NCI-H1092 (cell line): ENCODE data around the gene MYH11.
"Not testable (repeated sequence)": the region's sequence is repeated elsewhere in the genome, so short reads cannot be mapped to it uniquely, and the experiment has no call there.

Experiments
- DNase-seq: peaks from one replicate; lab custom pipeline; 2025; lab: John Stamatoyannopoulos, UW

MYH11 gene

DNA sequence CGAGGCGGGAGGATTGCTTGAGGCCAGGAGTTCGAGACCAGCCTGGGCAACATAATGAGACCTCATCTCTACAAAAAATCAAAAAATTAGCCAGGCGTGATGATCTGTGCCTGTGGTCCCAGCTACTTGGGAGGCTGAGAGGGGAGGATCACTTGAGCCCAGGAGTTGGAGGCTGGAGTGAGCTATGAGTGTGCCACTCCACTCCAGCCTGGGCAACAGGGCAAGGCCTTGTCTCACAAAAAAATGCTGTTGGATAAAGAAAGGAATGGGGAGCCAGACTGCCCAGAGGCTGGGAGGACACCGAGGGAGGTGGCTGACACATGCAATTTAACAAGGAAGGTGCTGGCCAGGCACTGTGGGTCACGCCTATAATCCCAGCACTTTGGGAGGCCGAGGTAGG, 47.5 kb downstream of the MYH11 start:
- DNase-seq = not testable (repeated sequence)

GRCh38 chr16:15808071-15808470, 48.8 kb downstream of the MYH11 start:
- DNase-seq = no peak

DNA sequence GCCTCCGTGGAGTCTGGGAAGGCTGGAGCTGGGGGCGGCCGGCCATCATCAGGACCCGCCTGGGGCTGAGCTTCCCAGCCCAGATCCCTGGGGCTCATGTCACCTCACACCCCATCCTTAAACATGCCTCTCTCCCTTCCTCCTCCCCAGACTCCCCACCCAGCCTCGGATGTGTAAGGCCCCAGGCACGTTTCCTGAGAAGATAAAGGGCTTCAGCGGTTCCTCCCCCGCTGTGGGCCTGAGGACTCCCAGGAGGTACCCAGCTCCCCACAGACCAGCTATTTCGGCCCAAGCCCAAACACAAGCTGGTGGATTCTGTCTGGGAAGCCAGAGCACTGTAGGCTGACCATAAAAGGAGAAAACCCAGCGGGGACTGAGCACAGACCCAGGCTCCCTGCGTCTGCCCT, 49.2 kb downstream of the MYH11 start:
- no peak for DNase-seq

GRCh38 chr16:15803618-15804017, 53.2 kb downstream of the MYH11 start:
- DNase-seq = no peak

- no peak for DNase-seq
These were observed 56.9 kb downstream of the MYH11 start for GRCh38 chr16:15799851-15800495.

DNA sequence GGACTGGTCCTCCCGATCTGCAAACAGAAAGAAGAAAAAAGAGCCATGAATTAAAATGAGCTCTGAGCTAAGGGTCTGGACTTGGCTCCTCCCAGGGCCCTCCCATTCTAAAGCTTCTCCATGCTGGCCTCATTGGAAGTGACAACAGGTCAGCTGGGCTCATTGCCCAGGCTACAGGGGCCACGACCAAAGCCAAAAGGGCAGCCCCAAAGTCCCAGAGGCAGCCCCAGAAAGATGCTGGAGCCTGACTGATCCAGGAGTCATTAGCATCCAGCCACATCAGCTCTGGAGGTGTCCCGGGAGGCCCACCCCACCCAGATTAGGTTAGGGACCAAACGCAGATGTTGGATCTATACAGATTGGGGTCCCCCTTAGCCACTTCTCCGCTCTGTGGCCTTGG, 58.2 kb downstream of the MYH11 start:
- DNase-seq = no peak

- no peak for DNase-seq
These were observed 59.9 kb downstream of the MYH11 start for GRCh38 chr16:15796885-15797284.

GRCh38 chr16:15795615-15796014, 61.2 kb downstream of the MYH11 start:
- DNase-seq = no peak

- no peak for DNase-seq
These were observed 64.3 kb downstream of the MYH11 start for GRCh38 chr16:15792563-15792971.

- no peak for DNase-seq
These were observed 66.4 kb downstream of the MYH11 start for GRCh38 chr16:15790458-15790857.

GRCh38 chr16:15789816-15790215, 67.0 kb downstream of the MYH11 start:
- not testable (repeated sequence) for DNase-seq

DNA sequence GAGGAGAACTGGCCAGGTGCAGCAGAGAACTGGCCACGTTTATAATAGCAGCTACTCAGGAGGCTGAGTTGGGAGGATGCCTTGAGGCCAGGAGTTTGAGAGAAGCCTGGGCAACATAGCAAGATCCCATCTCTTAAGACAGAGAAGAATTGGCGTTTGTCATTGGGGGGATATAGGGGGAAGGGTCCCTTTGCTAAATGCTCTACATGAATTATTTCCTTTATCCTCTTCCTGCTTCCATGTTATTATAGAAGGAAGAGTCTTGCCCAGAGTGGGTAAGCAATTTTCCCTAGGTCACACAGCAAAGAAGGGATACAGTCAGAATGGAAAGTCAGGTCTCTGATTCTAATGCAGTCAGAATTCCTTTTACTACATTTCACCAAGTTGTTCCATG, 68.0 kb downstream of the MYH11 start:
- no peak for DNase-seq

GRCh38 chr16:15786501-15786900, 70.3 kb downstream of the MYH11 start:
- DNase-seq = no peak

- DNase-seq = no peak
These were observed 71.3 kb downstream of the MYH11 start for GRCh38 chr16:15785386-15786059.

- DNase-seq = no peak
These were observed 72.8 kb downstream of the MYH11 start for GRCh38 chr16:15783985-15784384.

DNA sequence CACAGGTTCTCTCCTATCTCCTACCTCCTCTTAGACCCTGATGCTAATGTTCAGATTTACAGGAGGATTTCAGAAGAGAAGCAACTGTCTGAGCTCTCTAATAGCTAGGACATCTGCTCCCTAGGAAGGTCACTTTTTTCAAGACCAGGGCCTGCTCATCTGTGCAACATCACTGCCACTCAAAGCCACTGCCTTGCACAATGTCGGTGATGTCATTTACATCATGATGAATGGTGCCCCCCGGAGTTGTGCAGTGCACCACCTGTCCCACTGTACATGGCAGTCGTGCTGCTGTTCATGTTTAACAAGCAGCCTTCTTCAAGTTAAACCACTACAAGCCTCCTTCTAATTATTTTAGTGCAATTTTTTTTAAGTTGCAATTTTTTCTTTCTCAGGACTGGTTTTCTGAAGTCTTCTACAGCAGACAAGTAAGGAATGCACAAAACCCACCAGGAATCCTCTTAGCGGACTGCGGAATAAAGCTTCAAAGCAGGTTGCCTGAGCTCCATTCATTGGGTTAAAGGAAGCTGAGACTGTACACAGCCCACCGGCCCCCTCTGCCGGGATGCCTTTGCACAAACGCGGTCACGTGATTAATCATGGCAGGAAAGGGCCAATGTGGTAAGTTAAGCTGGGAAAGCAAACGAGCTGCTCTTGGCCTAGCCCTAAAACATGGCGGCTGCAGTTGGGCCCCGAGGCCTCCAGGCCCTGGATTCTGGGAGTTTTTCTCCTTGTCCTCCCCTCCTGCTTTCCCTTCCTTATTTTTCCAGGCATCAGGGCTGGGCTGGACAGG, 74.1 kb downstream of the MYH11 start:
- no peak for DNase-seq

GRCh38 chr16:15781650-15782049, 75.2 kb downstream of the MYH11 start:
- DNase-seq = no peak

GRCh38 chr16:15780805-15781204, 76.0 kb downstream of the MYH11 start:
- DNase-seq = no peak

DNA sequence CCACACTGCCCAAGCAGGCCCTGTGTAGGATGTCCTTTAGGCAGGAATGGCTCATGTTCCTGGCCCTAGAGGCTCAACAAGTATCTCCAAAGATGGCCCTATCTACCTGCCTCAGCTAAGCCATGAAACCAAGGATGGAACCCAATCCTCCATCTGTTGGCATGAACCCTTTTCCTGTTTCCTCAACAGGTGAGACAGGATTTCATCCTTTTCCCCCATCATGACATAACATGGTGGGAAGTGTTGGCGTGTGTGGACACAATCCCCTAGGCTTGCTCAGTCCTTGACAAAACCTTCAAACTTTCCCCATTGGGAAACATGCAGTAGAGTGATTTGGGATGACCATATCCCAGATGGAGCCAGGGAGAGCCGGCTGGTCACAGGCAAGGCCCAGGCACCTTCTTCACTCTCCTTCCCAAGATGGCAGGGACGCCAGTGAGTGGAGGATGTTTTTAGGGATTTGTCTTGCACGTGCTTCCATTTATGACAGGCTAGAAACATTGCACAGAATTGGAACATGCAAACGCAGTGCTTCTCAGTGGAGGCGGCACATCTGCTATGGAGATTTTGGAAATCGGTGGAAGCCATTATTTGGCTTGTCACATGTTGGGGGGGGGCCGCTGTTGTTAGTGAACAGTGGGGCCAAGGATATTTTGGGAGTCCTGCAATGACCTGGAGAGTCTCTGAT, 77.0 kb downstream of the MYH11 start:
- no peak for DNase-seq

GRCh38 chr16:15778999-15779614, 77.7 kb downstream of the MYH11 start:
- no peak for DNase-seq

DNA sequence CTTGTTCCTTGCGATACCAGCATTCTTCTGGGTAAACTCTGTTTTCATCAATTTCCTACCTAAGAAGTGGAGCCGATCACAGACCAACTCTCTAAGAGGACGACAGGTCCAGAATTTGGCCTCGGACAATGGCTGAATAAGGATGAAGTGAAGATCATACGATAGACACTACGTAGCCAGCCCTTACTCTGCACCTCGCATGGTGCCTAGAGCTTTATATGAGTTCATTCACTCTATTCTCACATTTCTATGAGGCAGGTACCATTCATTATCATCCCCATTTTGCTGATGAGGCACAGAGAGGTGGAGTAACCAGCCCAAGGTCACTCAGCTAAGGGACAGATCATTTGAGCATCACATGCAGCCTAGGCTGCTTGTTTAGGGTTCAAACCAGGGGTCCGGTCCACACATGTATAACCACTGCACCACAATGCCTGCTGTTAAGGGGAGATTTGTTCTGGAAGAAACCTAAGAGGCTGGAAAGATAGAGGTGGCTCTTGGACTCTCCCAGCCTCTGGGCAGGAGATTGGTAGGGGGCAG, 78.6 kb downstream of the MYH11 start:
- DNase-seq = no peak
